Astrocyte (in vitro differentiated cells and primary cell): ENCODE data around the gene SLC16A10. TPM values are rescaled to one million over a fixed set of nuclear protein-coding genes. Genes with fewer than 3 reads are reported as not detected.

Experiments used
- DNase-seq: peaks from one replicate; pipeline ENCODE4 v3.0.0-alpha.2; 2010; ENCODE audit warnings: low read depth
- FAIRE-seq: peaks from 2 replicates; lab custom pipeline; 2011; peaks lifted over from hg19 to GRCh38; lab: Jason Lieb, UNC
- H2AFZ ChIP-seq: 2 replicates; pipeline ENCODE4 v1.6.0; 2012; ENCODE audit warnings: low read depth, low read length, inconsistent platforms
- H3K27ac ChIP-seq: 2 replicates; pipeline ENCODE4 v1.5.1; 2011; ENCODE audit warnings: low read depth, low read length, inconsistent platforms
- H3K27me3 ChIP-seq: 2 replicates; pipeline ENCODE4 v1.6.0; 2011; ENCODE audit warnings: low read length, inconsistent platforms; ENCODE audit not compliant: insufficient read depth
- H3K36me3 ChIP-seq: 2 replicates; pipeline ENCODE4 v1.5.1; 2011; ENCODE audit warnings: low read length, inconsistent platforms; ENCODE audit not compliant: insufficient read depth
- H3K4me1 ChIP-seq: 2 replicates; pipeline ENCODE4 v1.5.1; 2011; ENCODE audit warnings: low read length, inconsistent platforms; ENCODE audit not compliant: insufficient read depth
- H3K4me2 ChIP-seq: 2 replicates; pipeline ENCODE4 v1.6.0; 2012; ENCODE audit warnings: low read length, inconsistent platforms
- H3K4me3 ChIP-seq: 2 replicates; pipeline ENCODE4 v1.5.1; 2011; ENCODE audit warnings: low read depth, mild to moderate bottlenecking, low read length, inconsistent platforms; ENCODE audit not compliant: insufficient read depth
- H3K79me2 ChIP-seq: 2 replicates; pipeline ENCODE4 v1.6.0; 2012; ENCODE audit warnings: mild to moderate bottlenecking, low read length, inconsistent platforms; ENCODE audit not compliant: insufficient read depth
- H3K9ac ChIP-seq: 2 replicates; pipeline ENCODE4 v1.6.0; 2012; ENCODE audit warnings: mild to moderate bottlenecking, low read length, inconsistent platforms
- H3K9me3 ChIP-seq: 2 replicates; pipeline ENCODE4 v1.5.1; 2012; ENCODE audit warnings: low read depth, mild to moderate bottlenecking, low read length, inconsistent platforms; ENCODE audit not compliant: insufficient read depth
- H4K20me1 ChIP-seq: 2 replicates; pipeline ENCODE4 v1.6.0; 2012; ENCODE audit warnings: low read length, inconsistent platforms; ENCODE audit not compliant: insufficient read depth
- H3K27ac Mint-ChIP-seq: one replicate; pipeline ENCODE4 v1.8.0; 2021; ENCODE audit warnings: mild to moderate bottlenecking, mixed read lengths; ENCODE audit not compliant: unreplicated experiment
- H3K27me3 Mint-ChIP-seq: one replicate; pipeline ENCODE4 v1.8.0; 2021; ENCODE audit warnings: low read depth, mixed read lengths; ENCODE audit not compliant: unreplicated experiment
- H3K36me3 Mint-ChIP-seq: one replicate; pipeline ENCODE4 v1.8.0; 2021; ENCODE audit warnings: low read depth, mixed read lengths; ENCODE audit not compliant: unreplicated experiment
- H3K4me1 Mint-ChIP-seq: one replicate; pipeline ENCODE4 v1.8.0; 2021; ENCODE audit warnings: low read depth, mixed read lengths; ENCODE audit not compliant: unreplicated experiment
- H3K4me3 Mint-ChIP-seq: one replicate; pipeline ENCODE4 v1.8.0; 2021; ENCODE audit warnings: mild to moderate bottlenecking, moderate library complexity, mixed read lengths; ENCODE audit not compliant: unreplicated experiment
- H3K9me3 Mint-ChIP-seq: one replicate; pipeline ENCODE4 v1.8.0; 2021; ENCODE audit warnings: mild to moderate bottlenecking, mixed read lengths; ENCODE audit not compliant: unreplicated experiment
- CTCF ChIP-seq: IDR thresholded peaks from 2 replicates; pipeline ENCODE4 v1.5.1; 2011; ENCODE audit warnings: low read depth, mild to moderate bottlenecking, inconsistent platforms, low read length, moderate library complexity; ENCODE audit not compliant: insufficient read depth
- EZH2 ChIP-seq: IDR thresholded peaks from 2 replicates; pipeline ENCODE4 v1.6.1; 2012; ENCODE audit warnings: mild to moderate bottlenecking, low read length, inconsistent platforms; ENCODE audit not compliant: insufficient read depth
- total RNA-seq: library from RNA; stranded (reverse); gene quantifications from 2 replicates; pipeline ENCODE4 v1.2.1, GENCODE V29; 2021

Gene SLC16A10
- total RNA-seq, 1 donor from 2014 or later, result 0.18 TPM

GRCh38 chr6:111256646-111257045, 169.3 kb downstream of the SLC16A10 start:
- Histone ChIP-seq H4K20me1 (no peaks in the 10 kb centered on the region), H3K9me3 (no peaks in the 10 kb centered on the region), H2AFZ (no peak overlapping the region), H3K9ac (no peak overlapping the region), H3K79me2 (peaks cover 19% of the 10 kb centered on the region), H3K4me2 (no peak overlapping the region), H3K36me3 (no peaks in the 10 kb centered on the region), H3K27ac (no peak overlapping the region), H3K4me1 (peaks cover 17% of the 10 kb centered on the region), H3K4me3 (no peak overlapping the region), H3K27me3 (peaks cover 6% of the 10 kb centered on the region)
- Mint-ChIP-seq H3K4me3 (no peak overlapping the region), H3K27ac (no peak overlapping the region), H3K4me1 (peaks cover 14% of the 10 kb centered on the region), H3K36me3 (no peaks in the 10 kb centered on the region), H3K27me3 (peaks cover 1% of the 10 kb centered on the region), H3K9me3 (no peaks in the 10 kb centered on the region)
- FAIRE-seq (no peak), DNase-seq (no peak)
- TF ChIP-seq CTCF, result no peak
- TF ChIP-seq EZH2, result no peak

GRCh38 chr6:111258010-111258409, 170.7 kb downstream of the SLC16A10 start:
- no peaks in the 10 kb centered on the region for H3K9me3 ChIP-seq
- Mint-ChIP-seq H3K9me3 (no peaks in the 10 kb centered on the region), H3K27ac (peak overlapping the region; percentile 7), H3K4me3 (no peak overlapping the region), H3K27me3 (peaks cover 1% of the 10 kb centered on the region), H3K36me3 (no peaks in the 10 kb centered on the region), H3K4me1 (peaks cover 14% of the 10 kb centered on the region)
- H3K4me2 ChIP-seq, result peak overlapping the region; percentile 83
- TF ChIP-seq CTCF (no peak), EZH2 (no peak)
- no peaks in the 10 kb centered on the region for H4K20me1 ChIP-seq
- no peak overlapping the region for H3K4me3 ChIP-seq
- no peak overlapping the region for H3K9ac ChIP-seq
- DNase-seq, result no peak
- H2AFZ ChIP-seq, result no peak overlapping the region
- peaks cover 17% of the 10 kb centered on the region for H3K4me1 ChIP-seq
- H3K79me2 ChIP-seq, result peaks cover 29% of the 10 kb centered on the region
- H3K36me3 ChIP-seq, result no peaks in the 10 kb centered on the region
- no peak overlapping the region for H3K27ac ChIP-seq
- no peak for FAIRE-seq
- H3K27me3 ChIP-seq, result peaks cover 6% of the 10 kb centered on the region

- Histone ChIP-seq H3K4me2 (peak overlapping the region; percentile 83), H3K27ac (peak overlapping the region; percentile 81), H3K27me3 (peaks cover 6% of the 10 kb centered on the region), H3K9ac (peak overlapping the region; percentile 85), H3K4me1 (peaks cover 19% of the 10 kb centered on the region), H3K36me3 (no peaks in the 10 kb centered on the region), H3K4me3 (peak overlapping the region; percentile 74), H3K79me2 (peaks cover 29% of the 10 kb centered on the region), H4K20me1 (peaks cover under 1% of the 10 kb centered on the region), H3K9me3 (no peaks in the 10 kb centered on the region), H2AFZ (peak overlapping the region; percentile 80)
- H3K9me3 Mint-ChIP-seq, result no peaks in the 10 kb centered on the region
- no peak for FAIRE-seq
- H3K4me3 Mint-ChIP-seq, result peak overlapping the region; percentile 86
- H3K27ac Mint-ChIP-seq, result peak overlapping the region; percentile 88
- H3K4me1 Mint-ChIP-seq, result peaks cover 15% of the 10 kb centered on the region
- TF ChIP-seq EZH2 (no peak), CTCF (no peak)
- peak; percentile 74 for DNase-seq
- H3K36me3 Mint-ChIP-seq, result no peaks in the 10 kb centered on the region
- H3K27me3 Mint-ChIP-seq, result peaks cover 1% of the 10 kb centered on the region
Measured at GRCh38 chr6:111258615-111259088, 171.3 kb downstream of the SLC16A10 start.
